GM12865 (cell line): Measurements from ENCODE around the gene SSBP4.

Source experiments
- DNase-seq: peaks from one replicate; pipeline ENCODE4 v3.0.0; 2010; ENCODE audit warnings: low read depth
- H3K4me3 ChIP-seq: 2 replicates; pipeline ENCODE4 v1.5.1; 2011; ENCODE audit warnings: mild to moderate bottlenecking, low read depth, low read length, control low read depth
- TF ChIP-seq, protein P1 (sequence below): IDR thresholded peaks from 2 replicates; pipeline ENCODE4 v1.5.1; 2011; ENCODE audit warnings: low read length, control low read depth, low read depth, inconsistent platforms; ENCODE audit not compliant: insufficient read depth; ENCODE audit errors: missing control alignments

SSBP4 gene

DNA sequence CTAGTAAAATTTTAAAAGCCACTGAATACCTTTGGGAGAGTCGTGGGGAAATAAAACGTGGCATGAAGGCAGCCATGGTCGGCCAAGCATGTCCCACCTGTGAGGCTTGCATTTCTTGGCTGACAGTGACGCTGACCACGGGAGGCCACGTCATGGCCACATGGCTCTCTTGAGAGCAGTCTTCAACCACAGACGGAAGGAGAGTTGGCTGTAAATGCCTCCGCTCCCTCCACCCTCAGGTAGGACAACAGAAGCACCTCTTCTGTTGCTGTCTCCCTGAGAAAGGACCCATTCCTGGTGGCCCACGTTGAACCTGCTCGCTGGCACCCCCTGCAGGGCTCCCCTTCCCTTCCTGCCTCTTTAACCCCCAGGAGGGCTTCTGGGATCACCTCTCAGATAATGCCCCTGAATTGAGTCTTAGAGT, 11.1 kb upstream of the SSBP4 start:
- no peak overlapping the region for H3K4me3 ChIP-seq
- TF ChIP-seq, protein P1, sequence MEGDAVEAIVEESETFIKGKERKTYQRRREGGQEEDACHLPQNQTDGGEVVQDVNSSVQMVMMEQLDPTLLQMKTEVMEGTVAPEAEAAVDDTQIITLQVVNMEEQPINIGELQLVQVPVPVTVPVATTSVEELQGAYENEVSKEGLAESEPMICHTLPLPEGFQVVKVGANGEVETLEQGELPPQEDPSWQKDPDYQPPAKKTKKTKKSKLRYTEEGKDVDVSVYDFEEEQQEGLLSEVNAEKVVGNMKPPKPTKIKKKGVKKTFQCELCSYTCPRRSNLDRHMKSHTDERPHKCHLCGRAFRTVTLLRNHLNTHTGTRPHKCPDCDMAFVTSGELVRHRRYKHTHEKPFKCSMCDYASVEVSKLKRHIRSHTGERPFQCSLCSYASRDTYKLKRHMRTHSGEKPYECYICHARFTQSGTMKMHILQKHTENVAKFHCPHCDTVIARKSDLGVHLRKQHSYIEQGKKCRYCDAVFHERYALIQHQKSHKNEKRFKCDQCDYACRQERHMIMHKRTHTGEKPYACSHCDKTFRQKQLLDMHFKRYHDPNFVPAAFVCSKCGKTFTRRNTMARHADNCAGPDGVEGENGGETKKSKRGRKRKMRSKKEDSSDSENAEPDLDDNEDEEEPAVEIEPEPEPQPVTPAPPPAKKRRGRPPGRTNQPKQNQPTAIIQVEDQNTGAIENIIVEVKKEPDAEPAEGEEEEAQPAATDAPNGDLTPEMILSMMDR = peak; percentile 62
- DNase-seq = peak; percentile 90

DNA sequence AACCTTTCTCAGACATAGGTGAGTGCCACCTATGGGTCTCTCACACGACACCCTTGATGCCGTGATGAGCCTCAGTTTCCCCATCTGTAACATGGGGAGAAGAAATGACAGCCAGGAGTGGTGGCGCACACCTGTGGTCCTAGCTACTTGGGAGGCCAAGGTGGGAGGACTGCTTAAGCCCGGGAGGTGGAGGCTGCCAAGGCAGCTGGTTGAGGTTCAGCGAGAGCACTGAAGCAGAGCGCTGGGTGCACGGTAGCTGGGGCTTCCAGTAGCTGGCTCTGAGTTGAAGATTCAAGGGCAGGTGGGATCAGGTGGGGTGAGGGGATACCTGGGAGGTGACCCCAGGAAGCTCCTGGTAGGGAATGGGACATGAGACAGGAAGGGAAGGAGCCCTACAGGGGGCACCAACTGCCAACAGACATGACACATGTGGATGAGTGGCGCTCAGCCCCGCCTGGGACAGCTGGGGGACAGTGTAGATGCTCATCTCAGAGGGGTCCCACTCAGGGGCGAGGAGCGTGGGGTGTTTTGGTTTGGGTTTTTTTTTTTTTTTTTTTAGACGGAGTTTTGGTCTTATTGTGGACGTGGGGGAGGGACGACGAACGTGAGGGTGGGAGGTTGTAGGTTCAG, 6.5 kb upstream of the SSBP4 start:
- TF ChIP-seq, protein P1 = no peak
- DNase-seq = no peak
- H3K4me3 ChIP-seq = no peak overlapping the region

DNA sequence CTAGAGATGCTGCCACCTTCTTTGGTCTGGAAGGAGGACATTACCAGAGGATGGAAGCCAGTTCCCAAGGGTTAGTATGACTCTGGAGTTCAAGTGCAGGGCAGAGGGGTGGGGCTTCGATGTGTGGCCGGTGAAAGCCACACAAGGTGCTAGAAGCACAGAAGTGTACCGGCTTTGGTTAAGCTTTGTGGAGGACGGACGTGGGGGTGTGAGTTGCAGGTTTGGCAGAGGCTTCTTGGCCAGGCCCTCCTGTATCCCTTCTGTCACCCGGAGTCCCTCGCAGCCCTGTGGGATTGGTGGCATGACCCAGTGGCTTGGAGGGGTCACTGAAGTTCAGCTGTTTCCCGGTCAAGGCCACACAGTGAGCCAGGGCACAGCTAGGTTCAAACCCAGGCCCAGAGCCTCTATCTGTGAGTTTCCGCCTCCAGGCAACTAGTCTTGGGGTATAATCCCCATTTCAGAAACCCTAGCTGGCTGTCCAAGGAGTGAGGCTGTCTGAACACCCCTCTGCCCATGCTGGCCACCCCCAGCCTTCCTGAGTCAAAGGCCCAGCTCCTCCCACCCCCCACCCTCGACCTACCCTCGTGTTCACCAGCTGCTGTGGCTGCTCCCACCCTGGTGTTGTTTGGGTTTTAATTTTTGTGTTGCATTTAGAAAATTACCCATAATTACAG, 4.6 kb upstream of the SSBP4 start:
- DNase-seq = peak; percentile 66
- TF ChIP-seq, protein P1 = no peak
- H3K4me3 ChIP-seq = no peak overlapping the region

DNA sequence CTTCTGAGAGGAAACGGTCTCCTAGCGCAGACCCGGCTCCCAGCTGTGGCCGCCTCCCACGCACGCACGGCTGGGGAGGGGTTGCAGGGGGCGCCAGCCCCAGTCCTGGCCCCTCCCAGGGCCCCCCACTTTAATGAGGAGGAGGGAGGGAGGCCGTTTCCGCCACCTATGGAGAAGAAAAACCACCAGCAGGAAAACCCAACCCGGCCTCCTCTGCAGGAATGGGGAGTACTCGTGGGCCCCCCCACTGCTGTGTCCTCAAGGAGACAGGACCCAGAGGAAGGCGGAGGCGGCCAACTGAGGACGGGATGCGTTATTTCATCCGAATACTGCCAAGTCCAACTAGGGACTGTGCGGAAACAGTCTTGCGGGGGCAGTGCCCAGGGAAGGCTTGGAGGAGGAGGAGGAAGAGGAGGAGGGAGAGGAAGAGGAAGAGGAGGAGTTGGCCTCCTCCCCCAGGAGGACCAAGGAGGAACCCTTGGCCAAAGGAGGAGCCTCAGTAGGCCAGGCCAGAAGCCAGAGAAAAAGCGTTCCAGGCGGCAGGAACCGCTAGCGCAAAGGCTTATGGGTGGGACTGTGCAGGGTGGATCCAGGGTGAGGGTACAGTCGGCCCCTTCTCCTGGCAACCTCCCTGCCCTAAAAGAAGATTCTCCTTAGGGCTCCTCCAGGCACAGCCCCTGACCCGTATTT, 3.9 kb upstream of the SSBP4 start:
- no peak overlapping the region for H3K4me3 ChIP-seq
- TF ChIP-seq, protein P1 = no peak
- DNase-seq = no peak

DNA sequence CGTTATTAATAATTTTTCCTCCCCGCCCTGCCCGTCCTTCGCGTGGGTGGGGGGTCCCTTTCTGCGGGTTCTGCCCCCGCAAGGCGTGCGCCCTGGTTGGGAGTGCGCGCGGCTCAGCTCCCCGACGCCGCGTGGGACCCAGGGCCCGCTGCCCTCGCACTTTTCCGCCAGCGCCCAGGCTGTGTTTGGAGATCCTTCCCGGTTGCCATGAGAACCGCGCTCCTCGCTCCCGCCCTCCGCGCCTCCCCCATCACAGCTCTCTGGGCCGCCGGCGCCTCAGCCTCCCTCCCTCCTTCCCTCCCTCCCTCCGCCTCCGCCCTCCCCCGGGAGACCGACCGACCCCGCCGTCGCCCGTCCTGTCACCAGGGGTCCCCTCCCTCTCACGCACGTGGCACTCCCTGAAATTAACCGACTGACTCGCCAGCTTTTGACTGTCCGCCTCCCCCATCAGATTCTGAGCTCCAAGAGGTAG, 2.4 kb upstream of the SSBP4 start:
- TF ChIP-seq, protein P1 = no peak
- H3K4me3 ChIP-seq = peak overlapping the region; percentile 58
- peak; percentile 80 for DNase-seq

DNA sequence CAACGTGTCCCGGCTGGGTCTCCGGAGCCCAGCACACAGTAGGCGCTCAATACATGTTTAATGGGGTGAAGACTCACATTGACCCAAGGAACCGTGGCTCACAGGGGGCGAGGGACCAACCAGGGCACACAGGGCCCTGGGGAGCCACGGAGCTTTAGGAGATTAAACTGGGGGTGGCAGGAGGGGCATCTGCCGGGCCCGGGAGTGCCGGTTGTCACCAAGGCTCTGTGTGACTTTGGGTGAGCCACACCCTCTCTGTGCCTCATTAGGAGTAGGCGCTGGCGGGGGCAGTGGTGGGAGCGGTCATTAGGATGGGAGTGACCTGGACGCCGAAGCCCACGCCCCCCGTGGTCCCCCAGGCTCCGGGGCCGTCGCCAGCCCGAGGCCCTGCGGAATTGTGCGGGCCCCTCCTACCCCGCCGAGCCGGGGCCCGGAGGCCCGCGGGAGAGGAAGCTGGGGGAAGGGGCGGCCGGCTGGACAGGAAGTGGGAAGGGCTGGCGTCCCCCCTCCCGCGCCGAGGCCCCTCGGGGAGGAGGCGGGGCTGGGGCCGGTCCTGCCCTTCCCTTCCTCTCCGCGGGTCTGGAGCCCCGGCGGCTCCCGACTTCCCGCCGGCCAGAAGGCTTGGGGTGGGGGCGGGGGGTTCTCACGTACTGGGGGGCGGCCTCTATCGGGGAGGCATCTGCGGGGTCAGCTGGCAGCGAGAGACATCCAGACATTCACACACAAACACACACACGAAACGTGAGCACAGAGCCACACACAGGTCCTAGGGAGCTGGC, 1.8 kb upstream of the SSBP4 start:
- peak overlapping the region; percentile 58 for H3K4me3 ChIP-seq
- peak; percentile 66 for DNase-seq
- TF ChIP-seq, protein P1 = no peak
